H1 (cell line): Measurements from ENCODE around the gene DISP3. TPM values are rescaled to one million over a fixed set of nuclear protein-coding genes. Genes with fewer than 3 reads are reported as not detected.

Experiments used
- CHD7 ChIP-seq: fragments of 300-600 bp; sonication (generic); IDR thresholded peaks from 2 replicates; pipeline ENCODE4 v1.7.1; 2012; ENCODE audit warnings: low read length, moderate library complexity, mild to moderate bottlenecking, inconsistent platforms; ENCODE audit not compliant: insufficient replicate concordance
- CTBP2 ChIP-seq: IDR thresholded peaks from 2 replicates; pipeline ENCODE4 v1.7.0; 2011; ENCODE audit warnings: borderline replicate concordance, mild to moderate bottlenecking, moderate library complexity, mixed read lengths, low read length; ENCODE audit not compliant: insufficient read depth, insufficient read length
- GABPA ChIP-seq: IDR thresholded peaks from 2 replicates; pipeline ENCODE4 v1.6.1; 2011; ENCODE audit warnings: mild to moderate bottlenecking, low read length, moderate library complexity, borderline replicate concordance; ENCODE audit not compliant: insufficient read depth
- HDAC6 ChIP-seq: IDR thresholded peaks from one replicate; pipeline ENCODE4 v1.7.1; 2012; ENCODE audit warnings: low read depth, mild to moderate bottlenecking, inconsistent platforms, low read length, moderate library complexity
- KDM4A ChIP-seq: IDR thresholded peaks from one replicate; pipeline ENCODE4 v1.7.1; 2012; ENCODE audit warnings: low read depth, mild to moderate bottlenecking, moderate library complexity, low read length, inconsistent platforms; ENCODE audit not compliant: severe bottlenecking
- NANOG ChIP-seq: IDR thresholded peaks from 2 replicates; pipeline ENCODE4 v1.6.1; 2011; ENCODE audit warnings: low read length, low read depth, mild to moderate bottlenecking, inconsistent platforms; ENCODE audit not compliant: insufficient read depth, poor library complexity, severe bottlenecking
- TAF1 ChIP-seq: IDR thresholded peaks from 2 replicates; pipeline ENCODE4 v1.6.1; 2011; ENCODE audit warnings: mild to moderate bottlenecking, low read depth, low read length
- ZNF274 ChIP-seq: IDR thresholded peaks from 2 replicates; pipeline ENCODE4 v1.7.0; 2012; ENCODE audit warnings: low read length, borderline replicate concordance; ENCODE audit errors: extremely low read depth
- polyA plus RNA-seq, 7 experiments: library from polyadenylated mRNA; depleted of rRNA in 3 of 7; stranded (reverse) in 5 of 7; unstranded in 2 of 7; fragments of >200 nt in 5 of 7; fragments of 200-250 nt in 2 of 7; gene quantifications; 1 replicate in 5 of 7; 2 replicates in 1 of 7; 4 replicates in 1 of 7; pipeline versions ENCODE4 v1.2.1 to v1.2.3, GENCODE V29; 2011 to 2013; ENCODE audit warnings: missing spikeins in 2 of 7, mixed read lengths in 2 of 7
- total RNA-seq: library from RNA; stranded (reverse); fragmentation: NEBNext Ultra II Directional; extraction: Animal tissue kit (Norgen Biotek cat#: 25700); gene quantifications from 2 replicates; pipeline ENCODE4 v1.2.1, GENCODE V29; 2021

The DISP3 gene
- total and polyA plus RNA-seq, 2 of the 8 experiments (the other 6 are each of a cell fraction or from before 2014, with no cell fraction given), result 3.4 to 4.6 TPM

- TF ChIP-seq CHD7 (no peak), HDAC6 (no peak), GABPA (no peak), CTBP2 (no peak), KDM4A (no peak), TAF1 (no peak), ZNF274 (no peak), NANOG (no peak)
These were observed 34.8 kb upstream of the DISP3 start (continued) for GRCh38 chr1:11443961-11444658.
